ENCODE measurements around the gene CXCL8. TPM values are rescaled to one million over a fixed set of nuclear protein-coding genes. Genes with fewer than 3 reads are reported as not detected.

Gene CXCL8
- total and polyA plus RNA-seq, 12 donors: 0.28 to 3.4 (median 1.7) TPM

DNA sequence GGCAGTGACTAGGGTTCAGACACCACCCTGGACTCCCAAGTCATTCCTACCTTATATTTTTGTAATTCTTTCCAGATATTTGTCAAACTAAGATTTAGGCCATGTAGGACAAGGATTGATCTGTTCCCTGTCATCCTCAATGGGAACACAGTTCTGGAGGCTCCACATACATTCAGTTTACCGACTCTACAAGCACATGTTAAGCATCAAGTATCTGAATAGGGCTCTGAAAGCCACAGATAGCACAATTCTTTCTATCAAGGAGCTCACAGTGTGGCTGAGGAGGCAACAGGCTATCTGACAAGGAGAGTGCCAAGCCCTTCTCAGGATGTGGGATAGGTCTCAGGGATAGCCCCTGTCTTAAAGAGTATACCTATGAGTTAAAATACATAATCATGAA, 37.0 kb upstream of the CXCL8 start:
- 71 to 97% (median 87%) methylated on average over 1 of the region's 1 CpG for WGBS, 4 donors
- Histone ChIP-seq H3K9me3 (replicated peaks in 1 of 3) (no peaks in the 10 kb centered on the region), H3K27me3 (no peaks in the 10 kb centered on the region), H3K36me3 (replicated peaks in 1 of 2) (no peaks in the 10 kb centered on the region), H3K27ac (no peak overlapping the region), H3K4me1 (replicated peaks in 1 of 2) (peaks cover 15 to 30% of the 10 kb centered on the region in 2 donors), H3K4me3 (no peak overlapping the region)
- intact Hi-C loops (cut with DNase I): no loop called here
- DNase-seq: no peak
- TF ChIP-seq POLR2A (IDR thresholded peaks at IDR 0.05): no peak
- TF ChIP-seq, protein P1, sequence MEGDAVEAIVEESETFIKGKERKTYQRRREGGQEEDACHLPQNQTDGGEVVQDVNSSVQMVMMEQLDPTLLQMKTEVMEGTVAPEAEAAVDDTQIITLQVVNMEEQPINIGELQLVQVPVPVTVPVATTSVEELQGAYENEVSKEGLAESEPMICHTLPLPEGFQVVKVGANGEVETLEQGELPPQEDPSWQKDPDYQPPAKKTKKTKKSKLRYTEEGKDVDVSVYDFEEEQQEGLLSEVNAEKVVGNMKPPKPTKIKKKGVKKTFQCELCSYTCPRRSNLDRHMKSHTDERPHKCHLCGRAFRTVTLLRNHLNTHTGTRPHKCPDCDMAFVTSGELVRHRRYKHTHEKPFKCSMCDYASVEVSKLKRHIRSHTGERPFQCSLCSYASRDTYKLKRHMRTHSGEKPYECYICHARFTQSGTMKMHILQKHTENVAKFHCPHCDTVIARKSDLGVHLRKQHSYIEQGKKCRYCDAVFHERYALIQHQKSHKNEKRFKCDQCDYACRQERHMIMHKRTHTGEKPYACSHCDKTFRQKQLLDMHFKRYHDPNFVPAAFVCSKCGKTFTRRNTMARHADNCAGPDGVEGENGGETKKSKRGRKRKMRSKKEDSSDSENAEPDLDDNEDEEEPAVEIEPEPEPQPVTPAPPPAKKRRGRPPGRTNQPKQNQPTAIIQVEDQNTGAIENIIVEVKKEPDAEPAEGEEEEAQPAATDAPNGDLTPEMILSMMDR (IDR thresholded peaks at IDR 0.05): no peak

DNA sequence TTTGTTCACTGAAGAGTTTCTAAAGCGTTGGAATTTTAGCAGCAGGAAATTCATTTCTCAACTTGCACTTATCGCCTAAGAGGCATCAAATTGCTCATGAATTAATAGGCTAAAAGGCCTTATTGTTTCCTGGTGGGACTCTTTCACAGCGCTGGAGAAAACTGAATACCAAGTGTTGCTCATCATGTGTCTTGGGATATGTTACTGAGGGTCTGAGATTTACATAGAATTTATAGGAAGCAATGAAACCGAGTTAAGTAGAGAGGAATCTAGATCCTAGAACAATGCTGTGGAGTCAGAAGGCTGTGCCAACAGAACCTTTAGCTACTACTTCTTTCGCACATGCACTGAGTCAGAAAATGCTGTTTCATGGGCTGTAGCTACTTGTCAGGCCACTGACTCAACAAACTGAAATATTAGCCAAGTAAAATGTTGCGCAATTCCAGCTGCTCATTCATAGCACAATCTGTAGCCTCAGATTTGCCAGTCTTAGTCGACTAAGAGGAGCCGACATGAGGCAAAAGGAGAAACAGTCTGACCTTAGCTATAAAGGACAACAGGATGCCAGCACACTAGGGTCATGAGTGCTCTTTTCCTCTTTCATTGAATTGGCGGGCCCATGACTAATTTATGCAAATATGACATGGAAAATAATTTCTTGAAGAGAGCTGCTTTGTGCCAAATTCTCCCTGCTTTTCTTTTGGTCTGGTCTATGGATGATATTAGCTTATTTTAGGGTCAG, 35.9 kb upstream of the CXCL8 start:
- peak; percentile 79 to 93 (median 88) for DNase-seq
- H3K4me1 ChIP-seq (replicated peaks in 1 of 2): peaks cover 15 to 27% of the 10 kb centered on the region in 2 donors

DNA sequence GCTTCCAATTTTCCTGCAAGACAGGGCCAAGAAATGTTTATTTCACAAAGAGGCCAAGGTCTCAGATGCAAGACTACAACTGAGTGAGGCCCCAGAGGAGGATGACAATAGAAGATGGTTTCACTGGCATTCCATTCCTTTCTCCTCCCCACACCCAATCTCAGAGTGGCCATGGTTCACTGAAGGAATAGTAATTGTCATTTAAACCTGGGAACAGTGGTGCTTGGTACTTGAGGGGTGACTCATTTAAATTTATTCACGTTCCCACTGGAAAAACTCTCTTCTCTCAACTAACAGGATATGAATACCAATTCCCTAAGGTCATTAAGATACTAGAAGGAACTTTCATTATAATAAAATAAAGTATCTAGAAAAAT, 35.3 kb upstream of the CXCL8 start:
- Histone ChIP-seq H3K4me3 (no peak overlapping the region), H3K36me3 (replicated peaks in 1 of 2) (no peaks in the 10 kb centered on the region), H3K27ac (peak overlapping the region; percentile 24 to 80 (median 63)), H3K4me1 (replicated peaks in 1 of 2) (peaks cover 15 to 27% of the 10 kb centered on the region in 2 donors), H3K27me3 (no peaks in the 10 kb centered on the region), H3K9me3 (replicated peaks in 1 of 3) (no peaks in the 10 kb centered on the region)
- intact Hi-C loops (cut with DNase I): no loop called here
- no peak for TF ChIP-seq POLR2A (IDR thresholded peaks at IDR 0.05)
- TF ChIP-seq, protein P1 (IDR thresholded peaks at IDR 0.05): no peak
- DNase-seq: no peak
- 26 to 38% (median 31%) methylated on average over 1 of the region's 1 CpG for WGBS, 4 donors

More for the DNA sequence above, 35.9 kb upstream of the CXCL8 start:
- Histone ChIP-seq H3K4me3 (no peak overlapping the region), H3K36me3 (replicated peaks in 1 of 2) (no peaks in the 10 kb centered on the region), H3K27ac (peak overlapping the region; percentile 44 to 80 (median 69)), H3K9me3 (replicated peaks in 1 of 3) (no peaks in the 10 kb centered on the region), H3K27me3 (no peaks in the 10 kb centered on the region)
- TF ChIP-seq, protein P1 (IDR thresholded peaks at IDR 0.05): no peak
- TF ChIP-seq POLR2A (IDR thresholded peaks at IDR 0.05): peak in 1 of 2 donors; percentile 23
- 22 to 29% (median 25%) methylated on average over 9 of the region's 9 CpGs for WGBS, 4 donors
- intact Hi-C loops (cut with DNase I): no loop called here

DNA sequence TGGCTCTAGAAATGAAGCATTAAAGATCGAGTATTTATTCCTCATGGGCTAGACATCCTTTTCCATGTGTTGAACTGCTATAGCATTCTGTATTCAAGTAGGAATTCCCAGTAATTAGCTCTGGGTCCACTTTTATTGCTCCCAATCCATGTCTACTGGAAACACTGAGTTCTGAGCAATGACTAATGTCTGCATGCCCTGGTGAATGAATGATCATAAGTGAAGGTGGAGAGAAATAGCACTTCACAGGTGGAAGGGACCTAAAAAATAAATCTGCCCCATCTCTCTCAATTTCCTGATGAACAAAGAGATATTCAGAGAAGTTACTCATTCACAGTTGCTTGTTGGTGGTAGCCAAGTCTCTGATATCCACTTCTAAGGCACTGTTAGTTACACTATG, 34.6 kb upstream of the CXCL8 start:
- Histone ChIP-seq H3K4me3 (no peak overlapping the region), H3K9me3 (replicated peaks in 1 of 3) (no peaks in the 10 kb centered on the region), H3K4me1 (replicated peaks in 1 of 2) (peaks cover 15 to 27% of the 10 kb centered on the region in 2 donors), H3K36me3 (replicated peaks in 1 of 2) (no peaks in the 10 kb centered on the region), H3K27me3 (no peaks in the 10 kb centered on the region), H3K27ac (peak overlapping the region in 1 of 5 donors; percentile 73)
- TF ChIP-seq POLR2A (IDR thresholded peaks at IDR 0.05): no peak
- TF ChIP-seq, protein P1 (IDR thresholded peaks at IDR 0.05): no peak
- DNase-seq: no peak
- 91 to 97% (median 96%) methylated on average over 1 of the region's 1 CpG for WGBS, 4 donors
- intact Hi-C loops (cut with DNase I): no loop called here
